Peyer's patch (tissue), 4 donors: ENCODE results near the gene OPCML. TPM values are rescaled to one million over a fixed set of nuclear protein-coding genes. Genes with fewer than 3 reads are reported as not detected.

Source experiments
- DNase-seq, 3 donors: peaks; one replicate each; pipeline ENCODE4 v3.0.0-alpha.2; 2017 to 2019
- H3K27ac ChIP-seq, 4 donors: fragments of 200-600 bp; sonication (generic); one replicate each; pipeline ENCODE4 v1.5.1; 2016 to 2019
- H3K27me3 ChIP-seq, 2 donors: fragments of 200-600 bp; sonication (generic); one replicate each; pipeline ENCODE4 v1.5.1; 2019
- H3K36me3 ChIP-seq, 3 donors: fragments of 200-600 bp; sonication (generic); one replicate each; pipeline ENCODE4 v1.5.1; 2016 to 2019
- H3K4me1 ChIP-seq, 4 donors: fragments of 200-600 bp; sonication (generic); one replicate each; pipeline ENCODE4 v1.5.1; 2016 to 2019
- H3K4me3 ChIP-seq, 4 donors: fragments of 200-600 bp; sonication (generic); 1 replicate in 3 of 4; 2 replicates in 1 of 4; pipeline ENCODE4 v1.5.1; 2016 to 2019; ENCODE audit warnings: mild to moderate bottlenecking in 1 of 4
- H3K9me3 ChIP-seq, 4 donors: fragments of 200-600 bp; sonication (generic); one replicate each; pipeline ENCODE4 v1.5.1; 2016 to 2019; ENCODE audit warnings: mild to moderate bottlenecking in 1 of 4
- POLR2A ChIP-seq, 2 donors: fragments of 450-650 bp; IDR thresholded peaks; one replicate each; pipeline ENCODE4 v1.5.1; 2017; ENCODE audit warnings: antibody characterized with exemption in 2 of 2, mild to moderate bottlenecking in 2 of 2, moderate library complexity in 2 of 2
- total RNA-seq, 4 donors: library from RNA; depleted of rRNA; stranded (reverse); fragments of >200 nt; gene quantifications; one replicate each; pipeline ENCODE4 v1.1.0, GENCODE V29; 2016
- TF ChIP-seq, protein P1 (sequence below), 6 experiments: fragments of 450-650 bp in 4 of 6; fragments of 200-600 bp in 2 of 6; sonication (generic) in 1 of 6; IDR thresholded peaks; one replicate each; pipeline ENCODE4 v1.5.1; 2017 to 2019; ENCODE audit warnings: antibody characterized with exemption in 6 of 6, mild to moderate bottlenecking in 3 of 6, moderate library complexity in 1 of 6

Gene OPCML
- total RNA-seq, 4 donors from 2014 or later, result not detected

DNA sequence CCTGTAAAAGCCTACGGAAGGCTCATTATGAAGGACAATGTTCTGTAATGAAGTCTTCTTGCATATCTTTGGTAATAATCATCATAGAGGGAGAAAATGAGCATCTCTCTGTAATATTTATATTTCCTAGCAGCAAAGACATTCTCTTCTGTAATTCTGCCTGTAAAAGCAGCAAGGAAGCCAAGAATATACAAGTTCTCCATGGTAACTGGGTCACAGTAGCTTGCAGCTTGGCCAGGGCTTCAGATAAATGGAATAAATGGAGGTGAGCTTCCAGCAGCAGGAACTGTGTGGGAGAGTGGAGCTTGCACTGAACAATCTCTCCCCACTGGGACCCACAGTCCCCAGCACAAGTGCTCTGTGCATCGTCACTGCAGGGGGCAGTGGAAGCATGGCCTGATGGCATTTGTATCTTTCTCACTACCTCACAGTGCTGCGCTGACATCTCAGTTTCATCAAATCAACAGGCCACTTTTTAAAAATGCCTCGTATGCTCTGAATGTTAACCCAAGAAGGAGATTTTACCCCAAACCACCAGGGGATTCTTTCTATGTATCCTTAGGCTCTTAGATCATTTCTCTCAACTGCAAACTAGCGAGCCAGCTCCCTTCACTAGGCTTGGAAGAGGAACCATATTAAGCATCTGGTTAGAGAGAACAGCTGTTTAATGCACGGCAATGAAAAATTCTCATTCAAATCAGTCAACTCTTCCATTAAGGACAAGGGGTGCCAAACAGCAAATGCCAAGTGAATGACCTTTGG lies 1059.7 kb downstream of the OPCML start:
- Histone ChIP-seq H3K27me3 (no peaks in the 10 kb centered on the region), H3K9me3 (no peaks in the 10 kb centered on the region), H3K36me3 (no peaks in the 10 kb centered on the region), H3K27ac (no peak overlapping the region), H3K4me3 (no peak overlapping the region), H3K4me1 (no peaks in the 10 kb centered on the region)
- no peak for DNase-seq
- no peak for TF ChIP-seq POLR2A (IDR thresholded peaks at IDR 0.05)
- TF ChIP-seq, protein P1, sequence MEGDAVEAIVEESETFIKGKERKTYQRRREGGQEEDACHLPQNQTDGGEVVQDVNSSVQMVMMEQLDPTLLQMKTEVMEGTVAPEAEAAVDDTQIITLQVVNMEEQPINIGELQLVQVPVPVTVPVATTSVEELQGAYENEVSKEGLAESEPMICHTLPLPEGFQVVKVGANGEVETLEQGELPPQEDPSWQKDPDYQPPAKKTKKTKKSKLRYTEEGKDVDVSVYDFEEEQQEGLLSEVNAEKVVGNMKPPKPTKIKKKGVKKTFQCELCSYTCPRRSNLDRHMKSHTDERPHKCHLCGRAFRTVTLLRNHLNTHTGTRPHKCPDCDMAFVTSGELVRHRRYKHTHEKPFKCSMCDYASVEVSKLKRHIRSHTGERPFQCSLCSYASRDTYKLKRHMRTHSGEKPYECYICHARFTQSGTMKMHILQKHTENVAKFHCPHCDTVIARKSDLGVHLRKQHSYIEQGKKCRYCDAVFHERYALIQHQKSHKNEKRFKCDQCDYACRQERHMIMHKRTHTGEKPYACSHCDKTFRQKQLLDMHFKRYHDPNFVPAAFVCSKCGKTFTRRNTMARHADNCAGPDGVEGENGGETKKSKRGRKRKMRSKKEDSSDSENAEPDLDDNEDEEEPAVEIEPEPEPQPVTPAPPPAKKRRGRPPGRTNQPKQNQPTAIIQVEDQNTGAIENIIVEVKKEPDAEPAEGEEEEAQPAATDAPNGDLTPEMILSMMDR (IDR thresholded peaks at IDR 0.05), result no peak

DNA sequence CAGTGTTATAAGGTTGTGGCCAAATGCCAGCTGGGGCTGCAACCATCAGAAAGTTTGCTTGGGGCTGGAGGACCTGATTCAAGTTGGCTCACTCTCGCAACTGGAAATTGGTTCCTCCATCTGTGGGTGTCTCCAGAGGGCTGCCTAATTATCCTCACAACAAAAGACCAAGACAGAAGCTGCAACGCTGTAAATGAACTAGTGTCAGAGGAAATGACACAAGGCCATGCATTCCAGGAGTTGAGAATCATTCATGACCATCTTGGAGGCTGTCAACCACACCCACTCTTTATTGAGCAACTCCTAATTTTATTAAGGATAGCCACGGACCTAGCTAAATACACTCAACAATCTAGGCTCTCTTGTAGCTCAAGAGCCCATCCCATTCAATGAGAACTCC lies 1060.8 kb downstream of the OPCML start:
- DNase-seq, result no peak
- no peaks in the 10 kb centered on the region for H3K4me1 ChIP-seq

DNA sequence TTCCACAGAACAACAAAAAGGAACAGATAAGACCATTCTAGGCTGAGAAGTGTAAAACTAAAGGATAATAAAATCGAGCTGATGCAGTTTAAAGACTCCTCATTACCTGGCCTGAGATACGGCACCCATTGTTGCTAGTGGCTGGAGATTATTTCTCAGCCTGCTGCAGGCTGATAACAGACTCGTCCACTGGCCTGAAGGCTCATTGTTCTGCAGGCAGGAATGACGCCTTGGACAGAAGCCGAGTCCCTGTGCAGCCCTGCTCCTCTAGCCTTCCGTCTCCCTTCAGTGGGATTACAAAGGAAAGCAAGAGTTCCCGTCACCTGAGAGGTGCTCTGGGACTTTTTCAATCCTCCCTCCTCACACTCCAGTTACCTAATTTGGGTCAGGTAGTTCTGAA lies 1065.3 kb downstream of the OPCML start:
- H3K4me1 ChIP-seq, result no peaks in the 10 kb centered on the region
- no peaks in the 10 kb centered on the region for H3K27me3 ChIP-seq
- no peak for TF ChIP-seq POLR2A (IDR thresholded peaks at IDR 0.05)
- TF ChIP-seq, protein P1 (IDR thresholded peaks at IDR 0.05), result no peak
- H3K36me3 ChIP-seq, result no peaks in the 10 kb centered on the region
- no peak overlapping the region for H3K4me3 ChIP-seq
- H3K27ac ChIP-seq, result no peak overlapping the region
- no peaks in the 10 kb centered on the region for H3K9me3 ChIP-seq
- DNase-seq, result no peak

More for the DNA sequence above, 1060.8 kb downstream of the OPCML start:
- TF ChIP-seq, protein P1 (IDR thresholded peaks at IDR 0.05), result no peak
- TF ChIP-seq POLR2A (IDR thresholded peaks at IDR 0.05), result no peak
- Histone ChIP-seq H3K27me3 (no peaks in the 10 kb centered on the region), H3K27ac (no peak overlapping the region), H3K36me3 (no peaks in the 10 kb centered on the region), H3K4me3 (no peak overlapping the region), H3K9me3 (no peaks in the 10 kb centered on the region)

DNA sequence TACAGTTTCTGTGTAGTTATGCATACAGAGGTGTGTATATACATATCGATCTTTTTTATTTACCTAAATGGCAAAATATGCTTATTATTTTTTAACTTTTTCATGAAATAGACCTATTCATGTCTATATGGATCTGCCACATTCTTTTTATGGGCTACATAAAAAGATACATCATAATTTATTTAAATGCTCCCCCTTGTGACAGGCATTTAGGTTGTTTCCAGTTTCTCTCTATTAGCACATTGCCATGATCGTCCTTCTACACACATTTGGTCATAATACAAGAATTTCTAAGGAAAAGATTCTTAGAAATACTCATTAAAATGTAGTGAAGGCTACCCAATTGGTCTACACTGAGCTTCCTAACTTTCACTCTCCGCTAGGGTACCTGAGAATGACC lies 1067.4 kb downstream of the OPCML start:
- no peak for TF ChIP-seq POLR2A (IDR thresholded peaks at IDR 0.05)
- TF ChIP-seq, protein P1 (IDR thresholded peaks at IDR 0.05), result no peak
- Histone ChIP-seq H3K27me3 (no peaks in the 10 kb centered on the region), H3K9me3 (no peaks in the 10 kb centered on the region), H3K4me3 (no peak overlapping the region), H3K36me3 (no peaks in the 10 kb centered on the region), H3K27ac (no peak overlapping the region), H3K4me1 (no peaks in the 10 kb centered on the region)
- no peak for DNase-seq

DNA sequence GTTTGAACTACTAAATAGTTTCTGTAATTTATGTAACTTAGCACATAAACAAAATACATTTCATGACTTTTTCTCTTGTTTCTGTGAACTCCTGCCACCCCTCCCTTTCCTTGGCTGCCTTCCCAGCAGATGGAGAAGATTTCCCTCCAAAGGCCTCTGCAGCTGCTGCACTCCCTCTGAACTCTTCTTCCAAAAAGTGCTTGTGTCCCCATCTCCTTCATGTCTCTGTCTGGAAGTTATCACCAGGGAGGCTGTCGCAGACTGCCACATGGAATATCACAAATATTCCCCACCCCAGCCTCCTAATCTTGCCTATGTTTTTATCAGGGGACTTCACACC lies 1068.3 kb downstream of the OPCML start:
- Histone ChIP-seq H3K27me3 (no peaks in the 10 kb centered on the region), H3K36me3 (no peaks in the 10 kb centered on the region), H3K27ac (no peak overlapping the region), H3K4me3 (no peak overlapping the region), H3K9me3 (no peaks in the 10 kb centered on the region), H3K4me1 (no peaks in the 10 kb centered on the region)
- TF ChIP-seq POLR2A (IDR thresholded peaks at IDR 0.05), result no peak
- TF ChIP-seq, protein P1 (IDR thresholded peaks at IDR 0.05), result no peak
- no peak for DNase-seq
